HG03196 (cell line): ENCODE results near the gene UBQLN1.
A peak's percentile ranks its signal among the peaks of the same experiment; 100 is the strongest.
"Not testable (repeated sequence)": the region's sequence is repeated elsewhere in the genome, so short reads cannot be mapped to it uniquely, and the experiment has no call there.

Experiments
- ATAC-seq: cut with Tn5 transposase; IDR thresholded peaks from one replicate; pipeline ENCODE4 v1.9.1; 2021; ENCODE audit not compliant: unreplicated experiment

Gene UBQLN1

DNA sequence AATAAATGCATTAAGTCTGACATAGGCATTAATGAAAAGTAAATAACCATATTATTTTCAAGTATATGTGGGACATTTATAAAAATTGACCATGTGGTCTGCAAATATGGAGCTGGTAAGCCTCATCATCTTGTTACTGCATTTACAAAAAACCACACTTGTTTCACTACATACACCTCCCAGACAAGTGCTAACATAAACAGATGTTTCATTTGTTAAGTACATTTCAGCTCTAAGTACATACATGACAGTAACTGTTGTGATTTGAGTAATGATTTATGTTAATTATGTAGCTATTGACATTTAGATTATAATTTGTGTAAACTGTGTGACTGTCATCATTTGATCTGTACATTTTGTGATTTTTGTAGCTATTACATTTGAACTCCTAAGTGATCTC lies 70.9 kb downstream of the UBQLN1 start:
- no peak for ATAC-seq

DNA sequence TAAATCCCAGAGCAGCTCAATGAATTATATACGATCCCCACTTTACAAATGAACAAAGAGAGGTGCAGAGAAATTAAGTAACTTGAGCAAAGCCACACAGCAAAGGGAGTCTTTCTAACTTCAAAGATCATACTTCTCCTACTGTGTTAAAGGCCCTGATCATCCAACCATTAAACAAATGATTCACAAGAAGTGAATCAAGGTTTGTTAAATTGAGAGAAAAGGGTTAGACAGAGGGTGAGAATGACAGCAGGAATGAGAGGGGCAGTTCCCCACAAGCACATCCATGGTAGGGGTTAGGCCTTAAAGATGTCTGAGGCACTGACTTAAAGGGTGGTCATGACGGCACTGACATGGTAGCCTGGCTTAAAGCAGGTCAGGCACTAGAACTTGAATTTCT lies 74.1 kb downstream of the UBQLN1 start:
- ATAC-seq = no peak

DNA sequence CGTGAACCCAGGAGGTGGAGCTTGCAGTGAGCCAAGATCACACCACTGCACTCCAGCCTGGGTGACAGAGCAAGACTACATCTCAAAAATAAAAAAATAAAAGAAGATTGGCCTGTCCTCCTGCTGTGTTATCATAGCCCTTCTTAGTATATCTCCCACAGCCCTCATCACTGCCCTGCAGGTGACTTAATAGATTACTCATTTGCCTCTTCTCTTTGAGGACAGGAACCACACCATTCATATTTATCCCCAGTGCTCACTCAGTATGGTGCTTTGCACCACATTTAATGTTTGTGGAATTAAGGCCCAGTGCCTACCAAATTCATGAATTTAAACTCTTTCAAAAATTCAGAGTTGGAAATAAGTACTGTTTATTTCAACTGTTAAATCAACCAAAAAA lies 74.5 kb downstream of the UBQLN1 start:
- no peak for ATAC-seq

DNA sequence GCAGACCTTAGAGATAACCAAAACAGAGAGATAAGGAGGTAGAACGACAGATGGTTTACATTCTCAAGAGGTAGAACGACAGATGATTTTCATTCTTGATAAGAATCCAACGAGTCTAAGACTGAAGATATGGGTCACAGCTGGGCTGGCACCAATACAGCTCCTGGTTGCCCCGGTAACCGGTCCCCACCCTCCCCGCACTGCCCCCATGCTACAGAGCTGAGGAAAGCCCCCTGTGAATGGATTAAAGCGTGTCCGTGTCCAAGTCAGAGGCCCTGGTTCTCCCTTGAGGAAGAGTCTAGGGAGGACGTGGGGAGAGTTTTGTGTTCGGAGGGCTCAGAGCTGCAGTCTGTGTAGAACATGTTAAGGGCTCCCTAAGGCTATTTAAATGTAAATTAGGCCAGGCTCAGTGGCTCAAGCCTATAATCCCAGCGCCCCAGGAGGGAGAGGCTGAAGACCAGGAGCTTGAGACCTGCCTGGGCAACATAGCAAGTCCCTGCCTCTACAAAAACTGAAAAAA lies 76.8 kb downstream of the UBQLN1 start:
- ATAC-seq = no peak

DNA sequence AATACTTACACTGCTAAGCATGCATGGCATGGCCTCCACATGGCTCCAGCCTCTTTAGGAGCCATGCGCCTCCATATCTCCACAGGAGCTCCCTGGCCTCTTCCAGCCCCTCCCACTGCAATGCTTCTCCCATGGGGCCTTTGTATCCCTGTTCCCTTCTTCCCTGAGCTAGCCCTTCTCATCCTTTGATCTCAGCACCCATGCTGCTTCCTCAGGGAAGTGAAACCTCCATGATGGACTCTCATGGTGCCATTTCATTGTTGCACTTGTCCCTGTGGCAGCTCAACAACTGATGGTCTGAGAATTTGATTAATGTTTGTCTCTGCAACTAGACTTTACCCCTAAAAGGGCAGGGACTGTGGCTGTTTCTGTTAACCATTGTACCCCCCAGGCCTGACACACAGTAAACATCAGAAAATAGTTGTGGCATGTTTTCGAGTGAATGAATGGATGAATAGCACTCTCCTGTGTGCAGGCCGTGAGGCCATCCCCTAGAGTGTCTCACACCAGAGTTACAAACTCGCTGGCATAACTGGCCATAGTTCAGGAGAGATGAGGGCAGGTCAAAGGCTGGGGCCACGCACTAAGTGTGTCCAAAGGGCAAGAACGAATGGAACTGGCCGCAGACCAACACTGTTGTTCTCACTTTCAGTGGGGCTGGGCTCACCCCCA lies 78.2 kb downstream of the UBQLN1 start:
- ATAC-seq = no peak

DNA sequence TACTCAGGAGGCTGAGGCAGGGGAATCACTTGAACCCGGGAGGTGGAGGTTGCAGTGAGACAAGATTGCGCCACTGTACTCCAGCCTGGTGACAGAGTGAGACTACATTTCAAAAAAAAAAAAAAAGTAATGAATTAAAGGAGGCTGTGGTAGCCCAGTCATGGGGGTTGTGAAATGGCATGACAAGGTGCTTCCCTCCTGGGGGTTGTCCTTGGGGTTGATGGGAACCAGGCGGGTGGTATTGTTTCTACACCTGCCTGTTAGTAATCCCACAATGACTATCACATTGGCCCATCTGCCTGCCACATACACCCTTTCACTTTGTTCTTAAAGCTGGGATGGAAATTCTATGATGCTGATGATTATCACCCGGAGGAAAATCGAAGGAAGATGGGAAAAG lies 79.2 kb downstream of the UBQLN1 start:
- ATAC-seq = no peak

DNA sequence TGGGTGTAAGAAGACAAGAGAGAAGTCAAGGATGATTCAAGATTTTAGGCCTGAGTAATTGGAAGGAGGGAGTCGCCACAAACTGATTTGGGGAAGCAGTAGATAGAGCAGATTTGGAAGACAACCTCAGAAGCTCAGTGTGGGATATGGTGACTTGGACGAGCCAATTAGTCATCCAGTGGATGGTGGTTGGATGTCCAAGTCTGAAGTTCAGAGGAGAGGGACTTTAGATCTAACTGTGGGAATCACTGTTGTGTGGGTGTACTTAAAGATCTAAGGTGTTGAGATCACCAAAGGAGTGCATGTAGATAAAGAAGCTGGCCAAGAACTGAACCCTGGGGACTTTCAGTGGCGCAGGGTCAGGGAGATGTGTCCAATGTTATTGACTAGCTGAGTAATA lies 82.6 kb downstream of the UBQLN1 start:
- no peak for ATAC-seq

DNA sequence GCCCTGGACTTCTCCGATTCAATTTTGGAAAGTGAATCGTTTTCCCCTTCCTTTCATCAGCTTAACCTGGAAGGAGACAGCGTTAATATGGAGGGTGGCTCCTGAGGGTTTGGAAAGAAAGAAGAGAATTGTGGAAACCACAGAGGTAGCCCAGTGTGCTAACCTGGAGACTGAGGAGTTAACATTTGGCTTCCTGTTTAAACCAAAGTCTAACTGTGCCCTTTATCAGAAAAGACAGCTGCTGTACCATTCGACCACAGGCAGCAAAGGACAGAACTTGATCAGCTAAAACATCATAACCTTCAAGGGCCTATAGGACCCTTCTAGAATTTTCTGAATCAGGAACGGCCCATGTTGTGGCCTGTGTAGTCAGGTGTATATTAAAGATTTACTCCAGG lies 84.1 kb downstream of the UBQLN1 start:
- ATAC-seq = peak; percentile 15

DNA sequence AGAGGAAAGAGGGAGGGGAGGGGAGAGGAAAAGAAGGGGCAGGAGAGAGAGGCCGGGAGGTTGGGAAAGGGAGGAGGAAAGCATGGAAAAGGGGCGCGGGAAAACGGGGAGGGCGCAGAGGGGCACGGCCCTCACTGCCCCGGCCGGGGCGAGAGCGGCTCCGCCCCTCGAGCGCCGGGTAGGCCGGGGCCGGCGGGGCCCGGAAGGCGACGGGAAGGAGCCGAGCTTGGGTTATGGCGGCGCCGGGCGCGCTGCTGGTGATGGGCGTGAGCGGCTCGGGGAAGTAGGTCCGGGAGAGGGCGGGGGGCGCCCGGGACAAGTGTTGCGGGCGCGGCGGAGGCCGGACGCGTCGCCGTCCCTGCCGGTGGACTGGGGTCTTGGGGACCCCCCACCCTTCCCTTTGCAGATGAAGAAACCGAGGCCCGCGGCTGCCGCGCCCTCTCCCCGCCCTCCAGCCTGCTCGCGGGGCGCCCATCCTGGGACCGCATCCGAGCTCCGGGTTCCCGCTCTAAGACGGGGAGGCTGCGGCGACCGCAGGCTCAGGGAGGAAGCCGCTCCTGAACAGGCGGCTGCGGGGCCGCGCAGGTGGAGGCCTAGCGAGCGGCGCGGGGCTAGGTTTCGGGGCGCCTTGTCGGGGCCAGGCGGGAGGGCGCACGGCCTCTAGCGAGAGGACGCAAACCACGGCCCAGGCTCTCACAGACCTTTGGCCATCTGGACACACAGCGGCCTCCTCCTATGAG lies 84.6 kb downstream of the UBQLN1 start, which contains the start of gene IDNK:
TSS of gene IDNK (plus strand) at position 205 of the 740 bp plus-strand sequence. CDS start at position 234, 29 bp downstream.
- peak; percentile 80 for ATAC-seq

DNA sequence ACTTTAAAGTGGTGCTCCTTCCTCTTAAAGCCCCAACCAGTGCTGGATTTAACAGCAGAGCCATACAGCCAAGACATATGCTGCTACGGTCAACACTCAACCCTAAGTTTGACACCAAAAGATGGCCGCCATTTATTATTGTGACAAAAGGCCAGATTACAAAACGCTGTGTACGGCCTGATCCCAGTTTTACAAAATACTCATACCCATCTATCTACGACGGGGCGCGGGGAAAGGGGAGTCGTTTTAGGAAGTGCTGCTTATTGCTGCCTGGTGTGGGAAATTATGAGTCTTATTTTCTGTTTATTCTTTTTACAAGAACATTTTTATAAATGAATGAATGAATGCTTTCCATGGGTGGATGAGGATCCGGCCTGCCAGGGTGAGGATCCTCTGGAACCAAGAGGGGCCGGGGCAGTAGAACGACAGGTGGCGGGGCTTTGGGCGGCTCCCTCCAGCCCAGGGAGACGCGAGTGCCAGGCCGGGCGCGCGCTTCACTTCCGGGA lies 85.3 kb downstream of the UBQLN1 start:
- ATAC-seq = peak; percentile 63

DNA sequence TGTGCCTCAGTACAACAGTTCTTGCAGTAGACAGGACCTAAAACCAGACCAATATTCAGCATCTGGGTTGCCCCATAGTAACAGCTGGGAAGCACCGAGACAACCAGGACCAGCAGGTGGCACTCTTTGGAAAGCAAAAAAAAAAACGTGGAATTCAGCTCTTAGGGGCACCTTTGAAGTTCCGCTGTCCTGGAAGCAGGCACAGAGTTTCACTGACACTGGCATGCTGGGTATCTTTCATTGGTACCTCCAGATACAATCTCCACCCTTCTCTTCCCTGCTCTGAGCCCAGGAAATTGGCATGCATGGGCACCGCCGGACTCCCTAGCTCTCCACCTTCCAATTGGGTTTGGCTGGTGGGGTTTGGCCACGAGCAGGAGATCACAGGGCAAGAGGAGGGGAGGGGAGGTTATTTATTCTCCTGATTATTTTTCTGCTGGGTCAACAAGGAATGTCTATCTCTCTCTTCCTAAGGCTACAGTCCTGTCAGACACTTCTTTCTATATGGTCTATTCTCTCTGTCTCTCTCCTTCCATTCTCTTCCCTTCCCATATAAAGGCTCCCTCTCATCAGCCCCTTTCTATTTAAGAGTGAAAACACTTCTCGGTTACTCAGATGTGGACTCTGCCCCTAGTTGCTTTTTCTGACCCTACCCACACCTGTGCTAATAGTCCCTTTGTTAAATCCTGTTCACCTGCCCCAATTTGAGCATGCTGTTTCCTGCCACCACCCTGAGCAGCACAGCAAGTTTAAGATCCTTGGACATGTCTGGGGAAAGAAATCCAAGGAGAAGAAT lies 86.7 kb downstream of the UBQLN1 start:
- ATAC-seq = no peak

DNA sequence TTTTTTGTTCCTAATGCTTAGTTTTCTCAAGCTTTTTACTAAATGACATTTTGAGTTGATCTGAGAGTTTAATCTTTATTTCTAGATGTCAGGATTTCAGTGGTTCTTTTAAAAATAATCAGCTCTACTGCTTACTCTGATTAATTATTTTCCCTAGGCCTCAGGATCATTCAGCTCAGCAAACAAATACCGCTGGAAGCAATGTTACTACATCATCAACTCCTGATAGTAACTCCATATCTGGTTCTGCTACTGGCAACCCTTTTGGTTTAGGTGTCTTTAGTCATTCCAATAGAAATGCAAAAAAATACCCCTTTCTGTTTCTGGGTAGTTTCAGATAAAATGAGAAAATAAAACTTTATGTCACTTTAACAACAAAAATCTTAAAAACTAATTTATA lies 90.5 kb downstream of the UBQLN1 start:
- ATAC-seq = no peak

DNA sequence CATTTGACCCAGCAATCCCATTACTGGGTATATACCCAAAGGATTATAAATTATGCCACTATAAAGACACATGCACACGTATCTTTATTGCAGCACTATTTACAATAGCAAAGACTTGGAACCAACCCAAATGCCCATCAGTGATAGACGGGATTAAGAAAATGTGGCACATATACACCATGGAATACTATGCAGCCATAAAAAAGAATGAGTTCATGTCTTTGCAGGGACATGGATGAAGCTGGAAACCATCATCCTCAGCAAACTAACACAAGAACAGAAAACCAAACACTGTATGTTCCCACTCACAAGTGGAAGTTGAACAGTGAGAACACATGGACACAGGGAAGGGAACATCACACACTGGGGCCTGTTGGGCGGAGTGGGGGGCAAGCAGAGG lies 94.5 kb downstream of the UBQLN1 start:
- ATAC-seq = not testable (repeated sequence)
